Right atrium auricular region (tissue), 2 donors: Measurements from ENCODE around the gene PIK3R1. TPM values are rescaled to one million over a fixed set of nuclear protein-coding genes. Genes with fewer than 3 reads are reported as not detected.
A peak's percentile ranks its signal among the peaks of the same experiment; 100 is the strongest.

ENCODE experiments used
- DNase-seq: peaks from one replicate; pipeline ENCODE4 v3.0.0-alpha.2; 2019; ENCODE audit warnings: low spot score
- H3K27ac ChIP-seq, 2 donors: fragments of 200-600 bp; sonication (generic); 1 replicate in 1 of 2; 2 replicates in 1 of 2; pipeline ENCODE4 v1.5.1; 2016 to 2019
- H3K27me3 ChIP-seq, 2 donors: fragments of 200-600 bp; sonication (generic); one replicate each; pipeline versions ENCODE4 v1.5.1 to v1.6.0; 2017 to 2019
- H3K36me3 ChIP-seq: fragments of 200-600 bp; sonication (generic); one replicate; pipeline ENCODE4 v1.5.1; 2016
- H3K4me1 ChIP-seq, 2 donors: fragments of 200-600 bp; sonication (generic); one replicate each; pipeline versions ENCODE4 v1.5.1 to v1.6.0; 2017 to 2019
- H3K4me3 ChIP-seq, 2 donors: fragments of 200-600 bp; sonication (generic); 1 replicate in 1 of 2; 2 replicates in 1 of 2; pipeline ENCODE4 v1.5.1; 2017 to 2019; ENCODE audit warnings: mild to moderate bottlenecking in 1 of 2, moderate library complexity in 1 of 2
- H3K9me3 ChIP-seq, 2 donors: fragments of 200-600 bp; sonication (generic); one replicate each; pipeline ENCODE4 v1.5.1; 2019
- CTCF ChIP-seq, 2 donors: fragments of 200-600 bp; sonication (generic); IDR thresholded peaks; one replicate each; pipeline ENCODE4 v1.5.1; 2019; ENCODE audit warnings: antibody characterized with exemption in 2 of 2
- total RNA-seq, 2 donors: library from RNA; depleted of rRNA; stranded (reverse); fragments of >200 nt; gene quantifications; one replicate each; pipeline ENCODE4 v1.1.0, GENCODE V29; 2016

PIK3R1 gene
- total RNA-seq, 2 donors from 2014 or later = 87.0 to 91.1 TPM

- no peak for TF ChIP-seq CTCF (IDR thresholded peaks at IDR 0.05)
- Histone ChIP-seq H3K4me1 (peaks cover 0 to 89% of the 10 kb centered on the region in 2 donors), H3K4me3 (peak overlapping the region in 1 of 2 donors; percentile 7), H3K36me3 (no peaks in the 10 kb centered on the region), H3K9me3 (no peaks in the 10 kb centered on the region), H3K27ac (peak overlapping the region; percentile 69 to 81), H3K27me3 (no peaks in the 10 kb centered on the region)
- DNase-seq = peak; percentile 70
Observed at GRCh38 chr5:68251804-68252522, 36.4 kb downstream of the PIK3R1 start.

- TF ChIP-seq CTCF (IDR thresholded peaks at IDR 0.05) = peak; percentile 46 to 87
- Histone ChIP-seq H3K36me3 (no peaks in the 10 kb centered on the region), H3K27me3 (no peaks in the 10 kb centered on the region), H3K27ac (peak overlapping the region; percentile 69 to 81), H3K4me3 (peak overlapping the region in 1 of 2 donors; percentile 1), H3K4me1 (peaks cover 0 to 97% of the 10 kb centered on the region in 2 donors), H3K9me3 (no peaks in the 10 kb centered on the region)
- no peak for DNase-seq
Observed at GRCh38 chr5:68252673-68253623, 37.4 kb downstream of the PIK3R1 start.

GRCh38 chr5:68253624-68254585, 38.3 kb downstream of the PIK3R1 start:
- no peak for TF ChIP-seq CTCF (IDR thresholded peaks at IDR 0.05)
- Histone ChIP-seq H3K4me1 (peaks cover 0 to 99% of the 10 kb centered on the region in 2 donors), H3K9me3 (no peaks in the 10 kb centered on the region), H3K4me3 (peak overlapping the region in 1 of 2 donors; percentile 1), H3K36me3 (no peaks in the 10 kb centered on the region), H3K27ac (peak overlapping the region; percentile 69 to 81), H3K27me3 (no peaks in the 10 kb centered on the region)
- no peak for DNase-seq

DNA sequence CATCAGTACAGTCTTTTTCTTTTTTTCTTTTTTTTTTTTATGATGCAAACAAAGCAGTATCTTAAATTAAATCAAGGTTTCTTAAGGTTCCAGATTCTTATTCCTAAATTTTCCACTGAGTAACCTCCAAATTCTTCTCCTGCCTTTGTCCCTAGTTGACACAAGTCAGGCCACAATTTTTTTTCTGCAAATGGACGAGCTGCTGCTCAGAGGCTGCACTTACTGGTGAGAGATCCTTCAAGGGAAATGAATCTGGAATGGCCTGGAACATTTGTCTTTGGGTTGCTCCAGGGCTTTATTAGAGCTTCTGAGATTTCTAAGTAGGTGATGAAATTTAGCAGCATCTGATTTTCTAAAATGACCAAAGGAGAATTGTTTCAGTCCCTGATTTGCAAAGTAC, 39.3 kb downstream of the PIK3R1 start:
- DNase-seq = no peak
- TF ChIP-seq CTCF (IDR thresholded peaks at IDR 0.05) = no peak
- H3K27me3 ChIP-seq = no peaks in the 10 kb centered on the region
- H3K9me3 ChIP-seq = no peaks in the 10 kb centered on the region
- no peaks in the 10 kb centered on the region for H3K36me3 ChIP-seq
- peaks cover 0 to 99% of the 10 kb centered on the region in 2 donors for H3K4me1 ChIP-seq
- H3K4me3 ChIP-seq = no peak overlapping the region
- peak overlapping the region; percentile 64 to 81 for H3K27ac ChIP-seq
